ENCODE results near the gene ADD1. TPM values are rescaled to one million over a fixed set of nuclear protein-coding genes. Genes with fewer than 3 reads are reported as not detected.

Gene ADD1
- polyA plus RNA-seq, 1 donor (not counting 4 experiments of a cell fraction or from before 2014, with no cell fraction given) = 109 TPM

DNA sequence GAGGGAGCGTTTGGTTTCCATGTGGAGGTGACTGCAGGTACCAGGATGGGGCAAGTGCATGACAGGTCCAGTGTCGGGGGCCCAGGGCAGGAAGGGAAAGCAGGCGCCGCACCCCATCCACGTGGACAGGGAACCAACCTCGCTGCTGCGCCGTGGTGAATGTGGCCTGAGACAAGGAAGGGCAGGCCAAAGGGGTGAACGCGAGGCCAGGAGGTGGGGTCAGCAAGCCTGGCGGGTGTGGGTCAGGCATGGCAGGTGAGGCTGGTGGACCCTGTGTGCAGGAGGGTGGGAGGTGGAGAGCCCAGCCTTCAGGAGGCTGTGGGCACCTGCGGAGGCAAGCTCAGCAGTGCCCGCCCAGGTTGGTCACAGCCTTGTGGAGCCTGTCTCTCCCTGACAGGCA, 36.1 kb upstream of the ADD1 start:
- DNase-seq (ENCODE audit: low read depth, low spot score) (no peak), FAIRE-seq (no peak)
- H3K4me1 ChIP-seq (ENCODE audit: control insufficient read depth, extremely low read depth, insufficient read depth, low read length) = peaks cover 17% of the 10 kb centered on the region
- TF ChIP-seq EZH2 (IDR thresholded peaks at IDR 0.05; ENCODE audit: low read length) = no peak
- TF ChIP-seq, protein P1, sequence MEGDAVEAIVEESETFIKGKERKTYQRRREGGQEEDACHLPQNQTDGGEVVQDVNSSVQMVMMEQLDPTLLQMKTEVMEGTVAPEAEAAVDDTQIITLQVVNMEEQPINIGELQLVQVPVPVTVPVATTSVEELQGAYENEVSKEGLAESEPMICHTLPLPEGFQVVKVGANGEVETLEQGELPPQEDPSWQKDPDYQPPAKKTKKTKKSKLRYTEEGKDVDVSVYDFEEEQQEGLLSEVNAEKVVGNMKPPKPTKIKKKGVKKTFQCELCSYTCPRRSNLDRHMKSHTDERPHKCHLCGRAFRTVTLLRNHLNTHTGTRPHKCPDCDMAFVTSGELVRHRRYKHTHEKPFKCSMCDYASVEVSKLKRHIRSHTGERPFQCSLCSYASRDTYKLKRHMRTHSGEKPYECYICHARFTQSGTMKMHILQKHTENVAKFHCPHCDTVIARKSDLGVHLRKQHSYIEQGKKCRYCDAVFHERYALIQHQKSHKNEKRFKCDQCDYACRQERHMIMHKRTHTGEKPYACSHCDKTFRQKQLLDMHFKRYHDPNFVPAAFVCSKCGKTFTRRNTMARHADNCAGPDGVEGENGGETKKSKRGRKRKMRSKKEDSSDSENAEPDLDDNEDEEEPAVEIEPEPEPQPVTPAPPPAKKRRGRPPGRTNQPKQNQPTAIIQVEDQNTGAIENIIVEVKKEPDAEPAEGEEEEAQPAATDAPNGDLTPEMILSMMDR (optimal IDR thresholded peaks at IDR 0.05 in 1 of 3, IDR thresholded peaks at IDR 0.05 in 1 of 3, conservative IDR thresholded peaks at IDR 0.05 in 1 of 3; ENCODE audit: extremely low read depth in 1 of 3, insufficient read depth in 2 of 3, low read length in 3 of 3) = no peak
- H3K4me3 ChIP-seq (ENCODE audit: control insufficient read depth in 2 of 3, extremely low read depth in 1 of 3, insufficient read depth in 2 of 3, low read depth in 1 of 3, low read length in 3 of 3) = no peak overlapping the region
- no peaks in the 10 kb centered on the region for H3K27me3 ChIP-seq (ENCODE audit: control insufficient read depth, extremely low read depth, insufficient read depth, low read length)
- no peak overlapping the region for H3K9ac ChIP-seq (ENCODE audit: control insufficient read depth, extremely low read depth, insufficient read depth, low read length)
- H3K36me3 ChIP-seq (ENCODE audit: control insufficient read depth in 2 of 2, extremely low read depth in 1 of 2, insufficient read depth in 2 of 2, low read length in 2 of 2) = peaks cover 0 to 1% of the 10 kb centered on the region in 2 experiments
- H3K9me3 ChIP-seq (ENCODE audit: control insufficient read depth, low read depth, low read length) = no peaks in the 10 kb centered on the region
- H3K9me1 ChIP-seq (ENCODE audit: control insufficient read depth, extremely low read depth, insufficient read depth, low read length) = no peaks in the 10 kb centered on the region
- H2AFZ ChIP-seq (ENCODE audit: control insufficient read depth, low read length) = no peak overlapping the region
- no peaks in the 10 kb centered on the region for H3K79me2 ChIP-seq (ENCODE audit: control insufficient read depth, insufficient read depth, low read length)
- dilution Hi-C loops (cut with MboI; ENCODE audit: extremely low pct_ligation_motif_present, low sequenced_read_pairs) = no loop called here
- H4K20me1 ChIP-seq (ENCODE audit: control insufficient read depth, extremely low read depth, insufficient read depth, low read length) = no peaks in the 10 kb centered on the region
- no peak overlapping the region for H3K27ac ChIP-seq (ENCODE audit: control insufficient read depth, insufficient read depth, low read length)
- H3K4me2 ChIP-seq (ENCODE audit: control insufficient read depth, extremely low read depth, insufficient read depth, low read depth, low read length) = no peak overlapping the region

DNA sequence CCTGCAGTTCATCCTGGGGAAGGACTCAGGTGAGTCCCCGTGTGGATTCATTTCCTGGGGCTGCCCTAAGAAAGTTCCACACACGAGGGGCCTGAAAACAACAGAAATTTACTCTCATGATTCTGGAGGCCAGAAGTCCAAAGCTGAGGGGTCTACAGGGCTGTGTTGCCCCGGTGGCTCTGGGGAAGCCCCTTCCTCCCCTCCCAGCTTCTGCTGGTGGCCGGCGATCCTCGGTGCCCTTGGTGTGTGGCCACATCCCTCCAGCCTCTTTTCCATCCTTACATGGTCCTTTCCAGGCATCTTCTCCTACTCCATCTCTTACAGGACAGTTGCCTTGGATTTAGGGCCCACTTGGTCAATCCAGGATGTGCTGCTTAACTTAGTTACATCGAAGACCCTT, 35.6 kb upstream of the ADD1 start:
- Histone ChIP-seq H2AFZ (ENCODE audit: control insufficient read depth, low read length) (no peak overlapping the region), H3K27ac (ENCODE audit: control insufficient read depth, insufficient read depth, low read length) (no peak overlapping the region), H3K4me1 (ENCODE audit: control insufficient read depth, extremely low read depth, insufficient read depth, low read length) (peaks cover 17% of the 10 kb centered on the region), H3K36me3 (ENCODE audit: control insufficient read depth in 2 of 2, extremely low read depth in 1 of 2, insufficient read depth in 2 of 2, low read length in 2 of 2) (peaks cover 0 to 1% of the 10 kb centered on the region in 2 experiments), H3K9me3 (ENCODE audit: control insufficient read depth, low read depth, low read length) (no peaks in the 10 kb centered on the region), H3K9me1 (ENCODE audit: control insufficient read depth, extremely low read depth, insufficient read depth, low read length) (no peaks in the 10 kb centered on the region), H3K27me3 (ENCODE audit: control insufficient read depth, extremely low read depth, insufficient read depth, low read length) (no peaks in the 10 kb centered on the region), H4K20me1 (ENCODE audit: control insufficient read depth, extremely low read depth, insufficient read depth, low read length) (no peaks in the 10 kb centered on the region), H3K4me2 (ENCODE audit: control insufficient read depth, extremely low read depth, insufficient read depth, low read depth, low read length) (no peak overlapping the region), H3K79me2 (ENCODE audit: control insufficient read depth, insufficient read depth, low read length) (no peaks in the 10 kb centered on the region), H3K4me3 (ENCODE audit: control insufficient read depth in 2 of 3, extremely low read depth in 1 of 3, insufficient read depth in 2 of 3, low read depth in 1 of 3, low read length in 3 of 3) (no peak overlapping the region), H3K9ac (ENCODE audit: control insufficient read depth, extremely low read depth, insufficient read depth, low read length) (no peak overlapping the region)
- DNase-seq (ENCODE audit: low read depth, low spot score) = no peak
- FAIRE-seq = no peak
- TF ChIP-seq EZH2 (IDR thresholded peaks at IDR 0.05; ENCODE audit: low read length) = no peak
- TF ChIP-seq, protein P1 (optimal IDR thresholded peaks at IDR 0.05 in 1 of 3, IDR thresholded peaks at IDR 0.05 in 1 of 3, conservative IDR thresholded peaks at IDR 0.05 in 1 of 3; ENCODE audit: extremely low read depth in 1 of 3, insufficient read depth in 2 of 3, low read length in 3 of 3) = no peak
- dilution Hi-C loops (cut with MboI; ENCODE audit: extremely low pct_ligation_motif_present, low sequenced_read_pairs) = no loop called here
